NAMALWA (cell line): ENCODE data around the gene NPBWR2.

ENCODE experiments used
- DNase-seq: peaks from one replicate; pipeline ENCODE4 v3.0.0-alpha.2; 2015; ENCODE audit warnings: low spot score

NPBWR2 gene

GRCh38 chr20:64072498-64073063 lies 34.8 kb downstream of the NPBWR2 start:
- no peak for DNase-seq

DNA sequence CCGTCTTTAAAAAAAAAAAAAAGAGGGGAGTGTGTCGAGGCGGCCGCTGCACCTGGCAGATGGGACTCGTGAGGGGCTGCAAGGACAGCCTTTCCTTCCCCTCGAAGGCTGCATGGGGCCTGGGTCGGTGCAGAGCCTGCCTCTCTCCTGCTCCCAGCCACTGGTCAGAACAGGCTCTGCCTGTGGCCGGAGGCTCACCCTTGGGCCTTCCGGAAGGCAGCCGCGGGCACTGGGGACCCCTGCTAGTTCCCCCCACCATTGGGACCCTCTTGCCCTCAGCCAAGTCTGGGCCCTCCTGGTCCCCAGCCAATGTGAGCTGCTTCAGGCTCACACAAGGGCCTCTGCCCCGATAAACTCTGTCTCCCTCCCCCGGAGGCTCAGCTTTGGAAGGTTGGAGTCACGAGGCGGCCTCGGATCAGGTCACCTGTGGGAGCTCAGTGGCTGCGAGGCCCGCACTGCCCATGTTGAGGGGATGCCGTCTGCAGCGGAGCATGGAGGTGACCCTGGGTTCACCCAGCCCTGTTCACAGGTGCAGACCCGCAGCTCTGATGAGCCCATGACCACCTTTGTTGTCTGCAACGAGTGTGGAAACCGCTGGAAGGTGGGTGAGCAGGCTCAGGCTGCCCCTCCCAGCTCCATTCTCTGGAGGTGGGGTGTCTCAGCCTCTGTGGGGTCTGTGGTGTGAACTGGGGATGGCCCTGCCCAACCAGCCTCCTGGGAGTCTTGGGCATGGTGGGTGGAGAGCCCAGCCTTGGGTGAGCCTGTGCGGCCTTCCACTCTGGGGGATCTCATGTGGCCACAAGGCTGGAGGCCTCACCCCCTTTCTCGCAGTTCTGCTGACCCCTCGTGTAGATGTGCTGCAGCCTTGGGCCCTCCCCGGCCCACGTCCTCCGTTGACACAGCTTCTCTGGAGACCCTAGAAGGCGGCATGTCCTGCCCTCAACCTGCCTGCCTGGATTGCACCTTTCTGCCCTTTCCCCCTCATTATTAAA lies 35.7 kb downstream of the NPBWR2 start:
- no peak for DNase-seq

GRCh38 chr20:64070244-64070993 lies 36.9 kb downstream of the NPBWR2 start:
- DNase-seq, result no peak

- no peak for DNase-seq
Measured at GRCh38 chr20:64069614-64070243, 37.6 kb downstream of the NPBWR2 start.

DNA sequence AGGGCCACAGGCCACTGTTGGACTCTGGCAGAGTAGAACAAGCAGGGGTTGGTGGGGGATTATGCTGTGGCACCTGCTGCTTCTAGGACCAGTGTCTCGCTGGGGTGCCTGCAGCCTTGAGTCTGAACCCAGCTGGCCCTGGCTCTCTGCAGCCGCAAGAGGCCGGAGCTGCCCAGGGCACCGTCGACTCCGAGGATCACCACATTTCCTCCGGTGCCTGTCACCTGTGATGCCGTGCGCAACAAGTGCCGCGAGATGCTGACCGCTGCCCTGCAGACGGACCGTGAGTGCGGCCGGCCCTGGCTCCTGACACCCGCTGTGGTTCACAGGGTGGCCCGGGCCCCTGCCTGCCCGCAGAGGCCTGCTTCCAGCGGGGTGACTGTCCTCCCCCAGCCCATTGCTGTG lies 38.2 kb downstream of the NPBWR2 start:
- no peak for DNase-seq

DNA sequence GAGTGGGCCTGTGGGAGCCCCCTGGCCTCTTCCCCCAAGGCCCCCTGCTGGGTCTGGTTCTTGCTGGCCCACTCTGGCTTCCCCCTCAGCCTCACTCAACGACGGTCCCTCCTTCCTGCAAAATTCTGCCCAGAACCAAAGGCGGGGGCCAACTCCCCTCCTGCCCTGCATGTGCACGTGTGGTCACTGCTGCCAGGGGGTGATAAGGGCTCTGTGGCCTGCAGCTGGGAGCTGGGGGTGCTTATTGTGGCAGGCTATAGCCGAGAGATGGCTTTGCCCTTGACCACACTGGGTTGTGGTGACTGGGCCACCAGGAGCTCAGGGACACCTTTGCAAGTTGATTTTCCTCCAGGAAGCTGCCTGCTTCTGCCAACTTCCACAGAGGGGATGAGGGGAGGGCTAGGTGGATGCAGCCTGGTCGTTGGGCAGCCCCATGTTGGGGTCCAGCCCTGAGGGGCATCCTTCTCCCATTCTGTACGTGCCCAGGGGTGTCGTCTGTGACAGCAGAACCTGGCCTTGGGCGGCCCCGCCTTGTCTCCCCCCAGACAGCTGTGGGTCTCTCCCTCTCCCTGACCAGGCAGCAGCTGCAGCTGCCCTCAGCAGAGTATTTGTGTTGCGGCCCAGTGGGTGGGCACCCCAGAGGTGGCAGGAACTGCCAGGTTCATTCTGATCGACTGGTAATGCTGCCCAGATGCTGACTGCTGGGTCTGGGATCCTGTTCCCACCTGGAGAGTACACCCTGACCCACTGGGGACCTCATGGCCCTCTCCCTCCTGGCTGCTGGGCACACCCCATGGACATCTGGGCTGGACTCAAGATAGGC lies 38.8 kb downstream of the NPBWR2 start:
- DNase-seq, result no peak

- DNase-seq, result no peak
Measured at GRCh38 chr20:64067733-64068307, 39.5 kb downstream of the NPBWR2 start.

DNA sequence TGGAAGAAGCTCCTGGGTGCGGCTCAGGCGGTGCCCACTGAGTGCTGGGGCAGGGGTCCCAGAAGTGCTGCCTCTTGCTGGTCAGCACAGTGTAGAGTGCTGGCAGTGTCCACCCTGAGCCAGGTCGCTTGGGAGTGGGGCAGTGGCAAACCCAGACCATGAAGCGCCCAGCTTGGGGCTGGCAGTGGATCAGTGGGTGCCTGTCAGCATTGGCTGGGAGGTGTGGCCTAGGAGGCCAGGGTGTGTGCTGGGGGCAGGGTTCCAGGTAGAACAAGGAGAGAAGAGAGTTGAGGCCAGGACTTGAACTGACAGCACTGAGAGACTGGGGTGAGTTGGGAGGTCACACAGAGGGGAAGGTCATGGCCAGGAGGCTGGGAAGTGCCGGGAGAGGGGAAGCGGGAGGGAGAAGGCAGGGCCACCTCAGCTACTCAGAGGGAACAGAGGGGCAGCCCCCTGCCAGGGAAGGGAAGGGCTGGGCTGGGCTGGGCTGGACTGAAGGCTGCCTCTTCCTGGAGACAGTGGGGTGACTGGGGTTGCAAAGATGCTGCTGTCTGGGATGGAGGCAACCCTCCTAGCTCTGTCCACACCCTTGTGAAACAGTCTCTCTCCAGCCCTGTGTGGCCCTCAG lies 40.2 kb downstream of the NPBWR2 start:
- DNase-seq, result no peak

- DNase-seq, result peak; percentile 66
Measured at GRCh38 chr20:64065974-64066343, 41.4 kb downstream of the NPBWR2 start.

DNA sequence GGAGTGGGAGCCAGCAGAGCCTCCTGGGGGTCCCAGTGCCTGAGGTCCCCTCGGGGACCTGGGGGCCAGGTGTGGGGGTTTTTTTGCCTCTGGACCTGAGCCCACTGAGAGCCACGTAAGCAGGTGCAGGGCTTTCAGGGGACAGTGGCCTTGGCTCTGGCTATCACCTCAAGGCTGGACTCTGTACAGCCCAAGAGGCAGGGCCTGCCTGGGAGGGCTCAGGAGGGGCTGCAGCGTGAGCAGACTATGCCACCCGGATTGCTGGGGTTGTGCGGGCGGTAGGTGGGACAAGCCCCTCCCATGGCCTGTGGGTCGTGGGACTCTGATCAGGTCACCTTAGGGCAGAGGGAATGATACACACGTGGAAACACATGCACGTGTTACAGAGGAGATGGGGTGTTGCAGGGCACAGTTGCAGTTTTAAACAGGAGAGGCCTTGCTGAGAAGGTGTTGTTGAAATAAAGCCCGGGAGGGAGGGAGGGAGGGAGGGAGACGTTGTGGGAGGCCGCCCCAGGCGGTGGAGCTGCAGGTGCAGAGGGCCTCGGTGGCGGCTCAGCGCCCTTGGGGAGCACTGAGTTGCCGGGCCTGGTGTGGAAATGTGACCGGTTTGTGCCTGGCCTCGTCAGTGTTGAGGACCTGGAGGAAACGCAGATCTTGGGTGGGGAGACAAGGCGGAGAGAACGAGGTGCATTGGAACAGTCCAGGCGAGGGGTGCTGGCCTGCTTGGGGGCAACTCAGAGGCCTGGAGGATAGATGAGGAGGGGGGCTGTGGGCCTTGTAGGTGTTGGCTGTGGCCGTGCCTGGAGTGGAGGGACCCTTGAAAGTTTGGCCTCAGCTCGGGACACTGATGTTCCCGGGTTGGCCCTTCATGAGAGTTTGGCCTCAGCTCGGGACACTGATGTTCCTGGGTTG lies 42.0 kb downstream of the NPBWR2 start:
- peak; percentile 82 for DNase-seq

- DNase-seq, result no peak
Measured at GRCh38 chr20:64064145-64064698, 43.1 kb downstream of the NPBWR2 start.

GRCh38 chr20:64063389-64064144 lies 43.8 kb downstream of the NPBWR2 start:
- DNase-seq, result no peak

DNA sequence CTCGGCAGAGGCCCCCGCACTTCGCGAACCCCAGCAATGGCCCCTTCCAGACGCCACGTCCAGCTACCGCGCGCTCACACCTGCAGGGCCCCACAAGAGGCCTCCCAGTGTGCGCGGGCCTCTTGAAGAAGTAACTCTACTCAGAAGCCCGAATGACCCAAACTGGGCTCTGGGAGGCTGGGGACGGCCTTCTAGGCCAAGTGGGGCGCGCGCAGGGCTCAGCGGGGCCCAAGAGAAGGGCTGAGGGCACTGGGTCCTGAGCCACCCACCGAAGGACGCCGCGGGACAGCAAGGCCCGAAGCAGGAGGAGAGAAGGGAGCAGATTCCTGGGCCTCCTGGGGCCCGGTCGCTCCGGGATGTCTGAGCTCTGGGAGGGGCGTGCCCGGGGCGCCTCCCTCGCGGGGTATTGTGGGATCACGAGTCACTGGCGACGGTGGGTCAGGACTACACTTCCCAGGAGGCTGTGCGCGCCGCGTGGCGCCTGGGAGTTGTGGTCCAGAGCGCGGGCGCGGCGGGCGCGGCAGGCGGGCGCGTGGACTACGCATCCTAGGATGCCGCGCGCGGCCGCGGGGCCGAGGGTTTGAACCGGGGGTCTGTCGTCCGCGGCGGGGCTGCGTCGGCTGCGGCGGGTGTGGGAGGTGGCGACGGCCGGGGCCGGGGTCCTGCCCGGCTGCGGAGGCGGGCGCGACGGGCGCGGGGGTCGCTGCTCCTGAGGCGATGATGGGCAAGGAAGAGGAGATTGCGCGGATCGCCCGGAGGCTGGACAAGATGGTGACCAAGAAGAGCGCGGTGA lies 44.6 kb downstream of the NPBWR2 start, which contains the start of gene TCEA2:
TCEA2 (plus strand) TSS at position 603 of the 793 bp plus-strand sequence; CDS start at position 718, 115 bp downstream.
- peak; percentile 93 for DNase-seq

DNA sequence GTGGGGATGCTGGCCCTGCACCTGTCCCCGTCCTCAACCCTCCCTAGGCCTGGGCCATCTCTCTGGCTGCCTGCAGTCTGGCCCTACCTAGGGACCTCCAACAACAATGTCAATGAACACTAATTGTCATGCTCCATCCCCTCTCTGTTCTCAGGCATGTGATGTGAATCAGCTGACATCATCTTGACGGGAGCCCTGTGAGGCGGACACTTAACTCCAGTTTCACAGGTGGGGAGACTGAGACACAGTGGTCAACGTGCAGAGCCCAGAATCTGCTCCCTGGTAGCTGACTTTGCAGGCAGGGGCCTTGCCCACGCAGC lies 45.1 kb downstream of the NPBWR2 start:
- no peak for DNase-seq

DNA sequence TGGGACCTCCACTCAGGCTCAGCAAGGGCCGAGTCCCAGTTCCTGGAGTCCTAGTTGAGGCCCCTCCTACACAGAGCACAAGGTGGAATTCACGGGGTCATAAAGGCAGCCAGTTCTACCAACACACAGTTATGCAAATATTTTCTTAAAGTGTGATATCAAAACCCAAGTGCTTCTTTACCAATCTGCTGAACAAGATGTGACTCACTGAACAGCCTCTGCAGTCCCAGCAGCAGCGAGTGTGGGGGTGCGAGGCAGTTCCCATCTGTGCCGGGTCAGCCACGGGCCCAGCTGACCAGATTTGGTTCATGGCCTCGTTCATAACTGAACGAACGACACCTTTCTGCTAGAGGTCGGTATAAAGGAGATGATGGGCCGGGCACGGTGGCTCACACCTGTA lies 48.8 kb downstream of the NPBWR2 start:
- DNase-seq, result peak; percentile 55

- DNase-seq, result peak; percentile 80
Measured at GRCh38 chr20:64057628-64058498, 49.5 kb downstream of the NPBWR2 start.
